GM19099 (cell line): ENCODE data around the gene CSTPP1.

Source experiments
- POLR2A ChIP-seq: IDR thresholded peaks from 3 replicates; pipeline ENCODE4 v1.6.1; 2011; ENCODE audit warnings: low read depth; ENCODE audit not compliant: insufficient read length; ENCODE audit errors: extremely low read depth

Gene CSTPP1

DNA sequence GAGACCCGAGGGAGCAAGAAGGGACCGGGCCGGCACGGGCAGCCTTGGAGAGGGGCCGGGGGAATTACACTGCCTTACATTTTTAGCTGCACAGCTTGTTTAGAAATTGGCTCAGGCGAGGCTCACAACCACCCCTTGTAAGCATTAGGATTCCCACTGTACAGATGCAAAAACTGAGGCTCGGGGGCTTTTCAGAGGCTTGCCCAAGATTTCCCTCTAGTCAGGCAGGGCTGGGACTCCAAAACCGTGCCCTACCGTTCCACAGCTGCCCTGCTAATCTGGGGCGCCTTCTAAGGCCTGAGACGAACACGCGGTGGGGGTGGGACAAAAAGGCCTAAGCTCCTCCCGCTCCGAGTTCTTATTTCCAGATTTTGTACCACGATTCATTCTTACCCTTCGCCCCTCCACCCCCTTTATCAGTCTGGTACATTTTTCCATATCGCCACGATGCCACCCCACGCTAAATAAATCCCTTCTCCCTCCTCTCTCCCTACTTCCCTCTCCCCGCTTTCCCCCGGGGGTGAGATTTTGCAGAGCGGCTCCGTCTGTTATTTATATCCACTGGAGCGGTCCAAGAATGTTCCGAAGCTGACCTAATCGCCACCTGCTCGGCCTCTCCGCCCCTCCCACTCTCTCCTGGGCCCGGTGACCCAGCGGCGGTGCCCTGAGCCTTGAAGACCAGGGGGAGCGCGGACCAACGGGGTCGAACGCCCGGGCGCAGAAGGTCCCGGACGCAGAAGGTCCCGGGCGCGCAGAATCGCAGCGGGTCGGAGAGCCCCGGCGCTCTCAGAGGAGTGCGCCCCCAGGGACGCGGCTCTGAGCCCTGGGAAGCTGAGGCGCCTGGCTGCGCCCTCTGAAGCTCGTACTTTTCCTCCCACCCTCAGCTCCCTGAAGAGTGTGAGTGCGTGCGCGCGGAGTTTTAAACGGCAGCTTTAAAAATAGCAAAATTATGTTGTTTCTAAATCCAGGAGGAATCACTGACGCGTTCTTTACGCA, 250.4 kb downstream of the CSTPP1 start:
- TF ChIP-seq POLR2A, result no peak

DNA sequence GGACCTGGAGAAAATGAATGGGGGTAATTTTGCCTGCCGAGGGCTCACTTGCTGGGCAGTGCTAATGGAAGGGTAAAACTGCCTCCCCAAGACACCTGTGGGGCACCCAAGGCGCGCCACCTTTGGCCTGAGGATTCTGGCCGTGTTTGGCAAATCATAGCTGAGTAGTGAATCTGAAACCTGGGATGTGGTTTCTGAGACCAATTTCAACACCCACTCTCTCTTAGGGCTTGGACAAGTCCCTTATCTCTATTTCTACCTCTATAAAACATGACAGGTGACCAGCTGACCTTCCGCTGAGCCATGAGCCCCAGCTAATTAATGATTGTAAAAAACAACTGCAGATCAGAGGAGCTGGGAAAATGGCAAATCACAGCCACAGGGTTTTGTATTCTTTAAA, 251.2 kb downstream of the CSTPP1 start:
- no peak for TF ChIP-seq POLR2A

DNA sequence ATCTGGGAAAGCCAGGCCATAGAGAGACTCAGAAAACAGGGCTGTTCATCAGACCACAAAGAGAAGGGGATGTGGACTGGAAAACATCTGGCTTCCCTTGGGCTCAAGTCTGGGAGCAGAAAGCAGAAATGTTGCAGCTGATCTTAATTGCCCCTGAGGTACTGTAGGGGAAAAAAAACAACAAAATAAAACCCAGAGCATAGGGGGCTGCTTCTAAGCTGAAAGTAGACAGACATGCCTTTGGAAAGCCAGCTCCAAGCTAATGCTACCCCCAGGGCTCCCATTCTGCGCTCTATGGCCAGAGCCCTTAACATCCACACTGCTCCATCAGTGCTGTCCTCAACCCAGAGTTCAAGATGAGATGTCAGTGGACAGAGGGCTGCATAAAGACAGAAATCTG, 251.7 kb downstream of the CSTPP1 start:
- no peak for TF ChIP-seq POLR2A

DNA sequence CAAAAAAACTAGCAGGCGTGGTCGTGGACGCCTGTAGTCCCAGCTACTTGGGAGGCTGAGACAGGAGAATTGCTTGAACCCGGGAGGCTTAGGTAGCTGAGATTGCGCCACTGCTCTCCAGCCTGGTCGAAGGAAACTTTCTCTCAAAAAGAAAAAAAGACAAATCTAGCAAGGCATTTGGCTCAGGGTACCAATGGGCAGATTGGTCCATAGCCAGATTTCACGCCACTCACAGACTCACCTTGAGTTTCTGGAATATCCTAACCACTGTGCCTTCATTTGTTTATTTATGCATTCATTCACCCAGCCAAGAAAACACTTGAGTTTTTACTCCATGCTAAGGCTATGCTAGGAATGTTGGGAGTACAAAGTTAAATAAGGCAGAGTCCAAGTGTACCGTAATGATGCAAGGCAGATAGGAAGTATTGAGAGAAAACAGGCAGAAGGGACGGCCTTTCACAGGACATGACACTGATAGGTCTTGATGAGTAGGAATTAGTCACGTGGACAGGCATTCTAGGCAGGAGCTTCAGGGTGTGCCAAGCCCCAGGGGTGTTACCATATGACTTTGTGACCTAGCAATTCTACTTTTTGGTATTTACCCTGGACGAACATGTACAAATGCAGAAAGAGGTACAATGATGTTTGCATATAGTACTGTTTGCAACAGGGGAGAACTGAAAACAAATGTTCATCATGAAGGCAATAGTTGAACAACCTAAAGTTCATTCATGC, 252.7 kb downstream of the CSTPP1 start:
- TF ChIP-seq POLR2A, result no peak

DNA sequence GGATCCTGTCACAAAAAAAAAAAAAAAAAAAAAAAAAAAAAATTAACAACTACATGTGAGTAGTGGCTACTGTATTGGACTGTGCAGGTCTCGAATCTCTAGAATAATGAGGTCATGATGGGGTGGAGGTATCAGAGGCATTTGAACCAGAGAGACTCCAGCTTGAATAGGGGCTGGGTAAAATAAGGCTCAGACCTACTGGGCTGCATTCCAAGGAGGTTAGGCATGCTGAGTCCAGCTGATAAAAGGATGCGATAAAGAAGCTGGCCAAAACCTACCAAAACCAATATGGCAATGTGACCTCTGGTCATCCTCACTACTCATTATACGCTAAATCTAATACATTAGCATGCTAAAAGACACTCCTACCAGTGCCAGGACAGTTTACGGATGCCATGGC, 255.6 kb downstream of the CSTPP1 start:
- no peak for TF ChIP-seq POLR2A

DNA sequence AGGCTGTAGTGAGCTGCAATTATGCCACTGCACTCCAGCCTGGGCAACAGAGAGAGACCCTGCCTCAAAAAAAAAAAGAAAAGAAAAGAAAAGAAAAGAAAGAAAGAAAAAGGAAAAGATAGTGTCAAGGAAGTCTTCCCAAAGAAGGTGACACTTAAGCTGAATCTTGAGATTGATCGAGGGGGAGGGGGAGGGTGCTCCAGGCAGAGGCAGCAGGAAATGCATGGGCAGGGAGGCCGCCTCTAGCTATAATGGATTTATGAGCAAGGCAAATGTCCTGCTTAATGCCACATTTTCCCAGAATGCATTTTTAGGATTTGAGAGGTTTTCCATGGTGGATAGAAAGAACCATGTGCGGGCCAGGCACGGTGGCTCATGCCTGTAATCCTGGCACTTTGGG, 264.5 kb downstream of the CSTPP1 start:
- no peak for TF ChIP-seq POLR2A

DNA sequence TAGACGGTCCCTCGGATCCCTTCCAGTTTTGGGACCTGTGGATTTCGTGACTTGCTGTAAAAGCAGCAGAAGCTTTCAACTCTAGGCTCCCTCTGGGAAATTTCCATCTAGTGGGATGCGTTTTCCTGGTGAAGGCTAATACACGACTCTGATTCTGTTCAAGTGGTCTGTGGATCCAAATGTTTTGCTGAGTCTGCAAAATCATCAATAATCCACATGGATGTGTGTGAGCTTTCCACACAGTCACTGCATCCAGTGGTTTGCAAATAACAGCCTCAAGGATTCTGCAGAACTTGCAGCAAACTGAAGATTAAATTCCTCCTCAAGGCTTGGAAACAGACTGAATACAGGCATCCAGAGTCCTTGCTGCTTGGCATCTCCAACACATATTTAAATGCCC, 266.0 kb downstream of the CSTPP1 start:
- no peak for TF ChIP-seq POLR2A

- TF ChIP-seq POLR2A, result no peak
These were observed 268.1 kb downstream of the CSTPP1 start for GRCh38 chr11:47204637-47204989.

DNA sequence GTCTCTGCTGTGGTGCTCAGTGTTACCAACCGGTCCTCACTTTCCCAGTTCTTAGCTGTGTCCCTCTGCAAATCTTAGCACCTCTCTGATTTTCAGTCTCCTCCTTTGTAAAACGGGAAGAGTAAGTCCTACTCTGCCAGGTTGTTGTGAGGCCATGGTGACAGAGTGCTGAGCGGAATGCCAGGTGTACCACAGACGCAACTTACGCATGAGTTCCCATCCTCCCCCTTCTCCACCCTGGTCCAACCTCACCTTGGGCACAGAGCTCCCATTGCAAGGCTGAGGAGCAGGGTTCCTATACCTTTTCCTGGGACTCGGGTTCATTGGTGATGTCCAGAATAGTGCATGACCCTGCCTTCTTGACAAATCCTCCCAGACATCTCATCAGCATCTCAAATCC, 270.9 kb downstream of the CSTPP1 start:
- no peak for TF ChIP-seq POLR2A

DNA sequence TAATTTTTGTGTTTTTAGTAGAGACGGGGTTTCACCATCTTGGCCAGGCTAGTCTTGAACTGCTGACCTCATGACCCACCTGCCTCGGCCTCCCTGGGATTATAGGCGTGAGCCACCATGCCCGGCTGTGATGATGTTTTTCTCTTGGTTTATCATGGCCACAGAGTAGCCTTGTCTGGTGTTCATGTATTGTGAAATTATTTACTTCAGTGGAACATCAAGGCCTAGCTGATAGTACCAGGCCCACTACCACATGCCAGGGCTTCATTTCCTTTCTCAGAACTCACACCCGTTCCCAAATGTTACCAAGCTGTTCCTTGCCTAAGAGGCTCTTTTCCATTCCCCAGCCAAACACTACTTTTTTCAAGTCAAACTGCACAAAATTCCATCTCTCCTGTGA, 272.1 kb downstream of the CSTPP1 start:
- no peak for TF ChIP-seq POLR2A
